ENCODE data around the gene FAM187B.

DNA sequence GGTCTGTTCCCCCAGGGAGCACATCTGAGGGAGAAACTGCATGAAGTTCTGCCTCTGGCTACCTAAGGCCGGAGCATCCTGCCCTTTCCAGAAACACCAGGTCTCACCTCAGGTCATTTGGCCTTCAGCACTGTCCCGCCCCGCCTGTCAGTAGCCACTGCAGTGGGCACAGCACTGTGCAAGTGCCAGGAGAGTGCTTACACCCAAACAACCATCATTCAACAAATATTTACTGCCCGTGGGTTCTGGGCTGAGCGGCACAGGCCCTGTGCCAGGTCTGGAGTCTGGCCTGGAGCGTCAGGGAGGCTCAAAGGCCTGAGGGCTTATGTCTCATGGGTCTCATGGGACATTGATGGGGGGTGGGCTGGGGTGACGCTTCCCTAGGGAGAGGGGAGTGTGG is 43.0 kb upstream of the FAM187B start:
- TF ChIP-seq, protein P1, sequence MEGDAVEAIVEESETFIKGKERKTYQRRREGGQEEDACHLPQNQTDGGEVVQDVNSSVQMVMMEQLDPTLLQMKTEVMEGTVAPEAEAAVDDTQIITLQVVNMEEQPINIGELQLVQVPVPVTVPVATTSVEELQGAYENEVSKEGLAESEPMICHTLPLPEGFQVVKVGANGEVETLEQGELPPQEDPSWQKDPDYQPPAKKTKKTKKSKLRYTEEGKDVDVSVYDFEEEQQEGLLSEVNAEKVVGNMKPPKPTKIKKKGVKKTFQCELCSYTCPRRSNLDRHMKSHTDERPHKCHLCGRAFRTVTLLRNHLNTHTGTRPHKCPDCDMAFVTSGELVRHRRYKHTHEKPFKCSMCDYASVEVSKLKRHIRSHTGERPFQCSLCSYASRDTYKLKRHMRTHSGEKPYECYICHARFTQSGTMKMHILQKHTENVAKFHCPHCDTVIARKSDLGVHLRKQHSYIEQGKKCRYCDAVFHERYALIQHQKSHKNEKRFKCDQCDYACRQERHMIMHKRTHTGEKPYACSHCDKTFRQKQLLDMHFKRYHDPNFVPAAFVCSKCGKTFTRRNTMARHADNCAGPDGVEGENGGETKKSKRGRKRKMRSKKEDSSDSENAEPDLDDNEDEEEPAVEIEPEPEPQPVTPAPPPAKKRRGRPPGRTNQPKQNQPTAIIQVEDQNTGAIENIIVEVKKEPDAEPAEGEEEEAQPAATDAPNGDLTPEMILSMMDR (conservative IDR thresholded peaks at IDR 0.05 in 1 of 2, IDR thresholded peaks at IDR 0.05 in 1 of 2; ENCODE audit: extremely low read depth in 1 of 2, insufficient read depth in 1 of 2, low read depth in 1 of 2, low read length in 2 of 2), result no peak
- TF ChIP-seq EZH2 (IDR thresholded peaks at IDR 0.05; ENCODE audit: borderline replicate concordance, low read length), result no peak

Measured in mammary epithelial cell (primary cell).